Karpas-422 (cell line): ENCODE data around the gene NME1. TPM values are rescaled to one million over a fixed set of nuclear protein-coding genes. Genes with fewer than 3 reads are reported as not detected.

Source experiments
- DNase-seq: peaks from one replicate; pipeline ENCODE4 v3.0.0-alpha.2; 2015
- H2AFZ ChIP-seq: fragments of 200-600 bp; sonication (generic); 2 replicates; pipeline ENCODE4 v1.6.1; 2014; ENCODE audit warnings: antibody characterized with exemption, low read length, mixed read lengths
- H3K27ac ChIP-seq: fragments of 200-600 bp; sonication (generic); 2 replicates; pipeline ENCODE4 v1.5.1; 2014; ENCODE audit warnings: mild to moderate bottlenecking, low read length, moderate library complexity
- H3K27me3 ChIP-seq: fragments of 200-600 bp; sonication (generic); 2 replicates; pipeline ENCODE4 v1.6.1; 2014; ENCODE audit warnings: low read length, mixed read lengths
- H3K36me3 ChIP-seq: fragments of 200-600 bp; sonication (generic); 2 replicates; pipeline ENCODE4 v1.6.1; 2014; ENCODE audit warnings: low read length, mixed read lengths; ENCODE audit not compliant: insufficient read depth
- H3K4me1 ChIP-seq: fragments of 200-600 bp; sonication (generic); 2 replicates; pipeline ENCODE4 v1.6.1; 2014; ENCODE audit warnings: mild to moderate bottlenecking, low read length, mixed read lengths
- H3K4me2 ChIP-seq: fragments of 200-600 bp; sonication (generic); 2 replicates; pipeline ENCODE4 v1.6.1; 2014; ENCODE audit warnings: low read length, low read depth, mild to moderate bottlenecking; ENCODE audit not compliant: poor library complexity, severe bottlenecking
- H3K4me3 ChIP-seq: fragments of 200-600 bp; sonication (generic); 2 replicates; pipeline ENCODE4 v1.5.1; 2014; ENCODE audit warnings: mild to moderate bottlenecking, antibody characterized with exemption, low read length, mixed read lengths
- H3K79me2 ChIP-seq: fragments of 200-600 bp; sonication (generic); 2 replicates; pipeline ENCODE4 v1.6.1; 2014; ENCODE audit warnings: mild to moderate bottlenecking, low read length, mixed read lengths
- H3K9ac ChIP-seq: fragments of 200-600 bp; sonication (generic); 2 replicates; pipeline ENCODE4 v1.6.0; 2014; ENCODE audit warnings: low read length
- H3K9me2 ChIP-seq: fragments of 200-600 bp; sonication (generic), shearing (Covaris generic); replicated peaks from 2 replicates; pipeline ENCODE4 v1.6.0; 2014; ENCODE audit warnings: mild to moderate bottlenecking, low read length, moderate library complexity; ENCODE audit not compliant: insufficient read depth
- H3K9me3 ChIP-seq: fragments of 300-700, 200-600 bp; sonication (generic); 2 replicates; pipeline ENCODE4 v1.6.1; 2014; ENCODE audit warnings: low read length, mixed read lengths
- H4K20me1 ChIP-seq: fragments of 200-600 bp; sonication (generic); 2 replicates; pipeline ENCODE4 v1.6.1; 2014; ENCODE audit warnings: mild to moderate bottlenecking, antibody characterized with exemption, low read length, low read depth; ENCODE audit not compliant: insufficient read depth
- total RNA-seq: library from RNA; depleted of rRNA; stranded (reverse); fragments of >200 nt; shearing (Covaris generic); gene quantifications from 2 replicates; pipeline ENCODE4 v1.2.3, GENCODE V29; 2014; ENCODE audit warnings: low replicate concordance; rRNA removed

NME1 gene
- total RNA-seq, 1 experiment from 2014 or later: 148 TPM

GRCh38 chr17:51189628-51190027 lies 36.3 kb downstream of the NME1 start:
- Histone ChIP-seq H3K36me3 (peaks cover 56% of the 10 kb centered on the region), H3K9ac (no peak overlapping the region)

GRCh38 chr17:51191895-51192294 lies 38.5 kb downstream of the NME1 start:
- Histone ChIP-seq H3K4me1 (no peaks in the 10 kb centered on the region), H3K9ac (no peak overlapping the region), H3K9me3 (no peaks in the 10 kb centered on the region), H3K4me3 (no peak overlapping the region), H4K20me1 (no peaks in the 10 kb centered on the region), H3K27ac (no peak overlapping the region), H3K27me3 (no peaks in the 10 kb centered on the region), H3K9me2 (no peaks in the 10 kb centered on the region), H3K4me2 (no peak overlapping the region), H3K36me3 (peaks cover 49% of the 10 kb centered on the region), H3K79me2 (no peaks in the 10 kb centered on the region), H2AFZ (no peak overlapping the region)
- DNase-seq: no peak

More at GRCh38 chr17:51189628-51190027, 36.3 kb downstream of the NME1 start:
- Histone ChIP-seq H4K20me1 (no peaks in the 10 kb centered on the region), H3K27me3 (no peaks in the 10 kb centered on the region), H3K4me2 (no peak overlapping the region), H3K9me3 (no peaks in the 10 kb centered on the region), H3K27ac (no peak overlapping the region), H3K4me1 (peaks cover under 1% of the 10 kb centered on the region; the same call in 1 of the 2 replicates), H3K4me3 (no peak overlapping the region), H3K9me2 (no peaks in the 10 kb centered on the region), H2AFZ (no peak overlapping the region), H3K79me2 (no peaks in the 10 kb centered on the region)
- no peak for DNase-seq

- H4K20me1 ChIP-seq: no peaks in the 10 kb centered on the region
- no peak overlapping the region for H3K27ac ChIP-seq
- H3K9me3 ChIP-seq: no peaks in the 10 kb centered on the region
- no peak for DNase-seq
- no peak overlapping the region for H3K9ac ChIP-seq
- H3K79me2 ChIP-seq: no peaks in the 10 kb centered on the region
- no peak overlapping the region for H2AFZ ChIP-seq
- peaks cover 51% of the 10 kb centered on the region; the same call in 1 of the 2 replicates for H3K36me3 ChIP-seq
- H3K9me2 ChIP-seq: no peaks in the 10 kb centered on the region
- no peak overlapping the region for H3K4me2 ChIP-seq
- no peaks in the 10 kb centered on the region for H3K27me3 ChIP-seq
- no peak overlapping the region for H3K4me3 ChIP-seq
- H3K4me1 ChIP-seq: no peaks in the 10 kb centered on the region
Measured at GRCh38 chr17:51197754-51198153, 44.4 kb downstream of the NME1 start.

- H3K4me2 ChIP-seq: no peak overlapping the region
- no peaks in the 10 kb centered on the region for H3K9me2 ChIP-seq
- no peaks in the 10 kb centered on the region for H4K20me1 ChIP-seq
- no peaks in the 10 kb centered on the region for H3K27me3 ChIP-seq
- DNase-seq: no peak
- H3K27ac ChIP-seq: no peak overlapping the region
- H2AFZ ChIP-seq: no peak overlapping the region
- no peak overlapping the region for H3K9ac ChIP-seq
- H3K4me1 ChIP-seq: no peaks in the 10 kb centered on the region
- no peaks in the 10 kb centered on the region for H3K9me3 ChIP-seq
- no peak overlapping the region for H3K4me3 ChIP-seq
- no peaks in the 10 kb centered on the region for H3K79me2 ChIP-seq
- H3K36me3 ChIP-seq: peaks cover 42% of the 10 kb centered on the region; the same call in 1 of the 2 replicates
Measured at GRCh38 chr17:51200295-51200694, 46.9 kb downstream of the NME1 start.

- Histone ChIP-seq H3K36me3 (peaks cover 47% of the 10 kb centered on the region), H3K4me1 (no peaks in the 10 kb centered on the region), H3K27ac (no peak overlapping the region), H4K20me1 (no peaks in the 10 kb centered on the region), H3K9ac (no peak overlapping the region), H3K9me2 (no peaks in the 10 kb centered on the region), H3K9me3 (no peaks in the 10 kb centered on the region), H2AFZ (no peak overlapping the region), H3K79me2 (no peaks in the 10 kb centered on the region), H3K4me3 (no peak overlapping the region), H3K4me2 (no peak overlapping the region), H3K27me3 (no peaks in the 10 kb centered on the region)
- no peak for DNase-seq
Measured at GRCh38 chr17:51200846-51201245, 47.5 kb downstream of the NME1 start.

- no peak overlapping the region for H3K9ac ChIP-seq
- H3K79me2 ChIP-seq: peaks cover 7% of the 10 kb centered on the region; the same call in 1 of the 2 replicates
- H2AFZ ChIP-seq: no peak overlapping the region
- H3K4me1 ChIP-seq: no peaks in the 10 kb centered on the region
- H3K9me2 ChIP-seq: no peaks in the 10 kb centered on the region
- H4K20me1 ChIP-seq: no peaks in the 10 kb centered on the region
- H3K4me3 ChIP-seq: no peak overlapping the region
- DNase-seq: no peak
- H3K36me3 ChIP-seq: peaks cover 63% of the 10 kb centered on the region
- H3K27ac ChIP-seq: no peak overlapping the region
- H3K27me3 ChIP-seq: no peaks in the 10 kb centered on the region
- no peaks in the 10 kb centered on the region for H3K9me3 ChIP-seq
- H3K4me2 ChIP-seq: no peak overlapping the region
Measured at GRCh38 chr17:51203838-51204237, 50.5 kb downstream of the NME1 start.

Other genes starting within 250 kb of the NME1 start
- gene SPAG9, start 32.7 kb upstream of the NME1 start, total RNA-seq: 53.4 and 62.4 TPM in 2 replicates
- gene NME2, start 12.9 kb downstream of the NME1 start, total RNA-seq: 737 and 848 TPM in 2 replicates
- 28.5 and 41.3 TPM in 2 replicates for gene MBTD1, start 106.5 kb downstream of the NME1 start, total RNA-seq
- 33.7 and 50.8 TPM in 2 replicates for gene UTP18, start 107.0 kb downstream of the NME1 start, total RNA-seq